HuH-7 (cell line): Measurements from ENCODE around the gene CORO2A.

Experiments
- DNase-seq: peaks from one replicate; pipeline ENCODE4 v3.0.0; 2011; ENCODE audit warnings: low spot score

Gene CORO2A

DNA sequence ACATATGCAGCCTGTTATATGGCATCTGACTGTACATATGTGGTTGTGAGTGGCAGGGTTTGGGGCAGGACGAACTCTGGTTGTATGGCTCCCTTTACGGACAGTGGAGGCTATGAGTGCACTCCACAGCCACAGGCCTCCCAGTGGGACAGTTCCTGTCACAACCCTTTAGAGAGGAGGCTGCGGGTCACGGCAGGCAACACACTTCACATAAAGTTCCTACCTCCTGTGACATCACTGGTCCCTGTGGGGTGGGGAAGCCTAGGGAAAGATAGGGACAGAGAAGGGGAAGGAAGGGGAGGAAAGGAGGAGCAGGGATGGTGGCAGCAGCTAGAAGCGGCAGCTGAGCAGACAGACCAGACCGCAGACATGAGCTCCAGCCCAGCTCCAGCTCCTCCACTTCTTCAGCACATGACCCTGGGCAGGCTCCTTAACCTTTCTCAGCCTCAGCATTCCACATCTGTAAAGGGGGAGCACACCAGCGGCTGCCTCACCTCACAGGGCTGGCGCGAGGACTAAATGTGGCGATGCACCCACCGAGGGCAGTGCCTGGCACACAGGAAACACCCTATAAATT is 27.4 kb upstream of the CORO2A start:
- DNase-seq: no peak

- no peak for DNase-seq
Measured at GRCh38 chr9:98219364-98219716, 26.9 kb upstream of the CORO2A start.

DNA sequence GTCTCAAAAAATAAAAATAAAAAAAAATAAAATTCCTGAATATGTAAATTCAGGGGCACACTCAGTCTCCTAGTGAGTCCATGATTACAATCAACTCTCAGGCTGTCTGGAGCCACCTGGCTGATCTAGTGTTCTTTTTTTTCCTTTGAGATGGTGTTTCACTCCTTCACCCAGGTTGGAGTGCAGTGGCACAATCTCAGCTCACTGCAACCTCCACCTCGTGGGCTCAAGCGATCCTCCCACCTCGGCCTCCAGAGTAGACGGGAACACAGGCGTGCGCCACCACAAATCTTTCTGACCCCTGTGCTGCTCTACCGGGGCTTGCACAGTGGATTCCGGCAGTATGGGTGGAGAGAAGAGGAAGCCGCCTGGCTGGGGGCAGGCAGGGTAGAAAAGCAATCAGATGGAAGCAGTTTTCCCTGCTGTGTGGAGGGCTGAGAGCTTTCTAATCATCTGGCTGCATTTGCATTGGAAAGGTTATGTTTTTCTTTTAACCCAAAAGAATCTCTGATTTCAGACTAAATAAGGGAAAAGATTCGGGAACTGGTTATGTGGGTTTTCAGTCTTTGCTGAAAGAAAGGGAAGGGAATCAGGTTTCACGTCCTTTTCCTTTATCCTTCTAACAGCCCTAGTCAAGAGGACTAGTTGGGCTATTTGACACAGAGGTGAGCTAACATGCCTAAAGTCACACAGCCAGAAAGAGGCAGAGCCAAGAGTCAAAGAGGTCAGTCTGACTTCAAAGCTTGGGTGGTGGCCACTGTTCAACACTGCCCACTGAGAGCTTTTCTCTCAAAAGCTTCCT is 26.3 kb upstream of the CORO2A start:
- DNase-seq: no peak

- DNase-seq: no peak
Measured at GRCh38 chr9:98217255-98217654, 24.8 kb upstream of the CORO2A start.

- DNase-seq: no peak
Measured at GRCh38 chr9:98216391-98216790, 24.0 kb upstream of the CORO2A start.

DNA sequence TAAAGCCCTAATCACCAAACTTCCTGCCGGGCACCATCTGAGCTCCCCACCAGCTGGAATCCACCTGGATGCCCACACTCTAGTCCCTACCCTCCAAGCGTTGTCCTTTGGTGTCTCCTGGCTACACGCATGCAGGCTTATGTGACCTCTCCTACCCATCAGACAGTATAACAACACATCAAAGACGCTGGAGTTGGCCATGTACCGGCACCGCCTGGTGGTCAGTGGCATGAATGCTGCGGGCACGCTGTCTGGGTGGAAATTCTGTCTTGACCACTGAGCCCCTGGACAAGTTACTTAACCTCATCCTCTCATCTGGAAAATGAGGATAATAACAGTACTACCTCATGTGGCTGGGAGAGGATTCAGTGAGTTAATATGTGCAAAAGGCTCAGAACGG is 23.4 kb upstream of the CORO2A start:
- no peak for DNase-seq

DNA sequence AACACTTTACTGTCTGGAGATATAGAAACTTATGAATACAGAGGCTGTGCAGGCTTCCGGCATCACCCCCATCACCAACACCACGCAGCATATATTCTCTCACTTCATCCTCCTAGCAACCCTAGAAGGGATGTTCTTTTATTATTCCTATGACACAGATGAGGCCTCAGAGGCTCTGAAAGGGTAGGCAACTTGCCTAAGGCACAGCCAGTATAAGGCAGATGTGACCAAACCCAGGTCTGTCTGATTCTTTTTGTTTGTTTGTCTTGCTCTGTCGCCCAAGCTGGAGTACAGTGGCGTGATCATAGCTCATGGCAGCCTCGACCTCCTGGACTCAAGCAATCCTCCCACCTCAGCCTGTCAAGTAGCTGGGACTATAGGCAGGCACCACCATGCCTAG is 22.8 kb upstream of the CORO2A start:
- no peak for DNase-seq

- DNase-seq: no peak
Measured at GRCh38 chr9:98214811-98215210, 22.4 kb upstream of the CORO2A start.

- no peak for DNase-seq
Measured at GRCh38 chr9:98211260-98211659, 18.8 kb upstream of the CORO2A start.

- DNase-seq: no peak
Measured at GRCh38 chr9:98210435-98210834, 18.0 kb upstream of the CORO2A start.

DNA sequence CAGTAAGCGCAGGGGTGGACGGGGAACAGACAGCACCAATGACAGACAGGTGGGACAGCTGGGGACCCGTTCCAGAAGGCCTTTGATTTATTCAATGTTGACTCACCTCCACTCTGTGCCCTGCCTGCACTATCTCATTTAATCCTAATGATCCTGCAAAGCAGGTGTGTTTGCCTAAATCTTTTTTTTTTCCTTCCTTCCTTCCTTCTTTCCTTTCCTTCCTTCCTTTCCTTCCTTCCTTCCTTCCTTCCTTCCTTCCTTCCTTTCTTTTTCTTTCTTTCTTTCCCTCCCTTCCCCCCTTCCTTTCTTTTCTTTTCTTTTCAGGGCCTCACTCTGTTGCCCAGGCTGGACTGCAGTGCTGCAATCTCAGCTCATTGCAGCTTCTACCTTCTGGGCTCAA is 17.1 kb upstream of the CORO2A start:
- DNase-seq: no peak

DNA sequence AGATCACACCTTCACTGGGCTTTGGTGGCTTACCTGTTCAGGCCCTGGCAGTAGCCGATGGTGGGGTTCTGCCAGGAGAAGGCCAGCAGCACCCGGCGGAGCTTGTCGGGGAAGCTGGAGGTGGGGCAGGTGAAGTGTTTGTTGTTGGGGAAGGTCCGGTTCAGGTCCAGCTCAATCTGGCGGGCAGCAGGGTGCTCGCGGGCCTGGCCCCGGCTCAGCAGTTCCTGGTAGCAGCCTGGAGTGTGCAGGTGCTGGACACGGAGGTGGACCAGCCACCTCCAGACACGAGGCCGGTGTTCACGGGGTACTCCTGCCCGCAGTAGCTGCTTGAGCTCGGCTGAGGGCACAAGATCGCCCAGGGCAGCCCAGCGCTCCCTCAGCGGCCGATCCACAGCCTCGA is 16.2 kb upstream of the CORO2A start:
- no peak for DNase-seq

- no peak for DNase-seq
Measured at GRCh38 chr9:98207606-98208005, 15.2 kb upstream of the CORO2A start.

DNA sequence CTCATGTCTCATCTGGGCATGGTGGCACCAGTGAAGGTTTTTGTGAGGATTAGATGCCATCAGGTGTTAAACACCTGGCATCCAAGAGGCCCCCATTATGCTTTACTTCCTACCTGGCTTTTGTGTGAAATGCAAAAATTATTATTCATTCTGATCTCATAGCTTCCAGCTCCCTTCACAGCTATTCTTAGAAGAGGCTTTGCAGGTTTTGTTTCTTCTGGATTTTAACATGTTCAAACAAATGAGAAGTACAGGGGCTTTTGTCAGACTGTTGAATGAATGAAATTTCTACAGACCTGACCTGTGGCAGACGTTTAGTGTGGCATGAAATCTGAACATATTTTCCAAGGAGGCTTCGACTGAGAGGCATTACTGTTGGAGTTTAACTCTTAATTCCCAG is 14.3 kb upstream of the CORO2A start:
- DNase-seq: no peak

DNA sequence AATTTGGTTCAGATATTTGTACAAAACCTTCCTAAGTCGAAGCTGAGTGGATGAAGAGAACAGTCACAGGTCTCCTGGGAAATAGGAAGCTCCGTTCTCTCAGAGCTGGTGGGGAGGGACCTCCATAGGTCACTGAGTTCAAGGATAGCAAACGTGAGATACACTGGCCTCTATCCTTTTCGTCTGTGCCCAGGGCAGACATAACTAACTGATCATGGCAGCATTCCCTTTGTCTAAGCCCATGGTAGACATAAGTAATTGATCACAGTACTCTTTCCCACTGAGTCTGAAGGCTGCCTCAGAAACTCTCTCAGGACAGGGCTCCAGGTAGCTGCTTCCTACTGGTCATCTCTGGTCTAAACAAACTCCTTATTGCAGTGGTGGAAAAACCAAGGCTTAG is 12.3 kb upstream of the CORO2A start:
- DNase-seq: no peak

- no peak for DNase-seq
Measured at GRCh38 chr9:98203153-98203552, 10.7 kb upstream of the CORO2A start.

- DNase-seq: no peak
Measured at GRCh38 chr9:98202252-98202651, 9.8 kb upstream of the CORO2A start.

- no peak for DNase-seq
Measured at GRCh38 chr9:98201749-98202148, 9.3 kb upstream of the CORO2A start.

DNA sequence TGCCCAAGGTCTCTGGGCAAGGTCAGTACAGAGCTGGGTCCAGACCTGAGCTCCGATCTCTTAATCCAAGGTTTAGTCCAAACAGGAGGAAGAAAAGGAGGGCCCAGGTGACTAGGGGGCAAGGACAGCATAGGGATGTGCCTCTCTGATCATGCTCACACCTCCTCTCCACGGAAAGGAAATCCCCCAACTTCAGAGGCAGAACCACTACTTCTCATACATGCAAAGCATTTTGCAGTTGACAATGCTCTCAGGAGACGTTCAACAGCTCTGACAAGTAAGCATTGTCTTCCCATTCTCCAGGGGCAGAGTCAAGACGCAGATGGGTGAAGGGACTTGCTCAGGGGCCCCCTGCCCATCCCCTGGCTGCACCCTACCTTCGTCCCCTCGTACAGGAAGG is 8.7 kb upstream of the CORO2A start:
- no peak for DNase-seq

DNA sequence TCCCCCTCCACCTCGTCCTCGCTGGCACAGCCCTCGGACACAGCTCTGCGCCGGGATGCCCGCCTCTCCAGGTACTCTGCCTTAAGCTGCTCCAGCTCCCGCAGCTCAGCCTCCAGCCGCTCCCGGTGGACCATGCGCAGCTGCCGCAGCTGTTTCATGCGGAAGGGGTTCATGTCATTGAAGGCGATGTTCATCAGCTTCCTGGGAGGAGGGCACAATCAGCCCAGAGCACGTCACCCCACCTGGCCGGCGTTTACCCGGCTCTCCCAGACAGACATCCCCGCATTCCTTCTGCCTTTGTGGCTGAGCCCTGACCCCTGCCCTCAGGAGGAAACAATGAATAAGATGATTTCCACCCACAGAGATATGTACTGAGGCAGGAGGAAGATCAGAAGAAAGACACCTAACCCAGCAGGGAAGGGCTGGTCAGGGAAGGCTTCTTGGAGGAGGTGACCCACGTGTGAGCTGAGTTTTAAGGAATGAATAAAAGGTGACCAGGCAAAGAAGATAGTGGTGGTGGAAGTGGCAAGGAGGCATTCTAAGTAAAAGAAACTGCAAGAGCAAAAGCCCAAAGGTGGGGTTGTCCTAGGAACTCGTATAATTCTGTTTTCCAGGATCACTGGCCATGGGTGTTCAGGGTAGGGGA is 7.1 kb upstream of the CORO2A start:
- no peak for DNase-seq

GRCh38 chr9:98195671-98196070 is 3.2 kb upstream of the CORO2A start:
- DNase-seq: no peak

DNA sequence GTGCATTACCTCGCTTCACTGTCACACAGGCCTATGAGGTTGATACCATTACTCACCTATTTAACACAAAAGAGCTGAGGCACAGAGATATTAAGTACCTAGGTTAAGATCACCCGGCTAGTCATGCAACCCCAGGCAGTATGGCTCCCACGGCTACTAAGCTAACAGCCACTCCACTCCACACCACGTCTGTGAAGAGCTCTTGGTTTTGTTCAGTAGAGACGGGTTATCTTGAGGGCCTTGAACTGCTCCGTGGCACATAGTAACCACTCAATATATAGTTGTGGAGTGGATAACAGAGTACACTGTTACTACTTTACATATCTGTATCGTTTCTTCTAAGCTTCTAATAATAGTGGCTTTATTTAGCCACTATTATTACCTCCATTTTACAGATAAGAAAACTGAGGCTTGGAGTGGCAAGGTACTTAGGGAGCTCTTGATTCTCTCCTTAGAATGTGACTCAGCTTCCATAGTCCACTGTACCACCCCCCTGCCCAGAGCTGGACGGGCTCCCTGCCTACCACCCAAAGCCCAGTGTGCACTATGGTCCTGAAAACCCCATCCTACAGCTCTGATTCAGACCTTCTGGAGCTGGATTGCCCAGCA is 1.0 kb upstream of the CORO2A start:
- no peak for DNase-seq
